DMS53 treated with DMSO at 0.1 percent for 48 hours (cell line): ENCODE data around the gene WDR72.
"Not testable (repeated sequence)": the region's sequence is repeated elsewhere in the genome, so short reads cannot be mapped to it uniquely, and the experiment has no call there.

Experiments
- DNase-seq: peaks from one replicate; lab custom pipeline; 2025; ENCODE audit not compliant: unreplicated experiment; lab: John Stamatoyannopoulos, UW

WDR72 gene

GRCh38 chr15:53710906-53711305 is 48.6 kb downstream of the WDR72 start:
- no peak for DNase-seq

- no peak for DNase-seq
Measured at GRCh38 chr15:53709821-53710220, 49.6 kb downstream of the WDR72 start.

GRCh38 chr15:53695365-53695764 is 64.1 kb downstream of the WDR72 start:
- no peak for DNase-seq

- DNase-seq: no peak
Measured at GRCh38 chr15:53694476-53694874, 65.0 kb downstream of the WDR72 start.

- peak; percentile 41 for DNase-seq
Measured at GRCh38 chr15:53693729-53694475, 65.6 kb downstream of the WDR72 start.

- DNase-seq: not testable (repeated sequence)
Measured at GRCh38 chr15:53684162-53684561, 75.3 kb downstream of the WDR72 start.

GRCh38 chr15:53681056-53681455 is 78.4 kb downstream of the WDR72 start:
- DNase-seq: no peak

GRCh38 chr15:53675832-53676231 is 83.6 kb downstream of the WDR72 start:
- DNase-seq: no peak

GRCh38 chr15:53671545-53671944 is 87.9 kb downstream of the WDR72 start:
- DNase-seq: no peak

- no peak for DNase-seq
Measured at GRCh38 chr15:53670701-53671100, 88.8 kb downstream of the WDR72 start.

GRCh38 chr15:53665930-53666329 is 93.5 kb downstream of the WDR72 start:
- no peak for DNase-seq

- DNase-seq: peak; percentile 82
Measured at GRCh38 chr15:53658827-53659555, 100.5 kb downstream of the WDR72 start.

- DNase-seq: no peak
Measured at GRCh38 chr15:53658255-53658654, 101.2 kb downstream of the WDR72 start.

- no peak for DNase-seq
Measured at GRCh38 chr15:53648934-53649333, 110.5 kb downstream of the WDR72 start.

- no peak for DNase-seq
Measured at GRCh38 chr15:53644660-53645059, 114.8 kb downstream of the WDR72 start.

GRCh38 chr15:53634517-53635106 is 124.9 kb downstream of the WDR72 start:
- DNase-seq: no peak

- peak; percentile 1 for DNase-seq
Measured at GRCh38 chr15:53627279-53627678, 132.2 kb downstream of the WDR72 start.

- no peak for DNase-seq
Measured at GRCh38 chr15:53625962-53626845, 133.3 kb downstream of the WDR72 start.

GRCh38 chr15:53625260-53625659 is 134.2 kb downstream of the WDR72 start:
- peak; percentile 0 for DNase-seq

- DNase-seq: no peak
Measured at GRCh38 chr15:53618461-53618860, 141.0 kb downstream of the WDR72 start.
